Measurements from ENCODE around the gene SLAIN2.

SLAIN2 gene

DNA sequence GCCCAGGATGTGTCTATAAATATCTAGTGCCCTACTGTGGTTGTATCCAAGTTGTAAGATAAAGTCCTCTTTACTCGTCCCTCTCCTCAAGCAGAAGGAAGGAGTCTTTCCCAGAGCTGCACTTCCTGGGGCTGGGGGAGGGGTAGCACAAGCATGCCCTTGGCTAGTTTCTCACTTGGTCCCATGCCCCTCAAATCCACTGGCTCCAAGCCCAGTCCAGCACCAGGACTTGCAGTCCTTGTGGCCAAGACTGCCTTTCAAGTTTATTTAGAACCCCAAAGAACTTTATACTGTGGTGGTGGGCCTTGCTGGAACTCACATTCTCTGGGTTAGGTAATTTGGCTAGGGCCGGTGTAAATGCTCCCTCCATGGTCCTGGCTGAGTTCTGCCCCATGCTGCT lies 98.7 kb downstream of the SLAIN2 start:
- TF ChIP-seq SIN3A (IDR thresholded peaks at IDR 0.05; ENCODE audit: borderline replicate concordance, insufficient read depth, low read length) (no peak), FOXP2 (optimal IDR thresholded peaks at IDR 0.05; ENCODE audit: borderline replicate concordance, extremely low read depth, extremely low read length, insufficient read depth) (no peak), POLR2AphosphoS5 (IDR thresholded peaks at IDR 0.05; ENCODE audit: low read depth, low read length) (no peak), TAF1 (IDR thresholded peaks at IDR 0.05; ENCODE audit: borderline replicate concordance, insufficient read depth, low read length) (no peak)
- TF ChIP-seq, protein P1, sequence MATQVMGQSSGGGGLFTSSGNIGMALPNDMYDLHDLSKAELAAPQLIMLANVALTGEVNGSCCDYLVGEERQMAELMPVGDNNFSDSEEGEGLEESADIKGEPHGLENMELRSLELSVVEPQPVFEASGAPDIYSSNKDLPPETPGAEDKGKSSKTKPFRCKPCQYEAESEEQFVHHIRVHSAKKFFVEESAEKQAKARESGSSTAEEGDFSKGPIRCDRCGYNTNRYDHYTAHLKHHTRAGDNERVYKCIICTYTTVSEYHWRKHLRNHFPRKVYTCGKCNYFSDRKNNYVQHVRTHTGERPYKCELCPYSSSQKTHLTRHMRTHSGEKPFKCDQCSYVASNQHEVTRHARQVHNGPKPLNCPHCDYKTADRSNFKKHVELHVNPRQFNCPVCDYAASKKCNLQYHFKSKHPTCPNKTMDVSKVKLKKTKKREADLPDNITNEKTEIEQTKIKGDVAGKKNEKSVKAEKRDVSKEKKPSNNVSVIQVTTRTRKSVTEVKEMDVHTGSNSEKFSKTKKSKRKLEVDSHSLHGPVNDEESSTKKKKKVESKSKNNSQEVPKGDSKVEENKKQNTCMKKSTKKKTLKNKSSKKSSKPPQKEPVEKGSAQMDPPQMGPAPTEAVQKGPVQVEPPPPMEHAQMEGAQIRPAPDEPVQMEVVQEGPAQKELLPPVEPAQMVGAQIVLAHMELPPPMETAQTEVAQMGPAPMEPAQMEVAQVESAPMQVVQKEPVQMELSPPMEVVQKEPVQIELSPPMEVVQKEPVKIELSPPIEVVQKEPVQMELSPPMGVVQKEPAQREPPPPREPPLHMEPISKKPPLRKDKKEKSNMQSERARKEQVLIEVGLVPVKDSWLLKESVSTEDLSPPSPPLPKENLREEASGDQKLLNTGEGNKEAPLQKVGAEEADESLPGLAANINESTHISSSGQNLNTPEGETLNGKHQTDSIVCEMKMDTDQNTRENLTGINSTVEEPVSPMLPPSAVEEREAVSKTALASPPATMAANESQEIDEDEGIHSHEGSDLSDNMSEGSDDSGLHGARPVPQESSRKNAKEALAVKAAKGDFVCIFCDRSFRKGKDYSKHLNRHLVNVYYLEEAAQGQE (IDR thresholded peaks at IDR 0.05; ENCODE audit: insufficient read depth in 1 of 2, low read depth in 2 of 2, low read length in 2 of 2) = no peak

DNA sequence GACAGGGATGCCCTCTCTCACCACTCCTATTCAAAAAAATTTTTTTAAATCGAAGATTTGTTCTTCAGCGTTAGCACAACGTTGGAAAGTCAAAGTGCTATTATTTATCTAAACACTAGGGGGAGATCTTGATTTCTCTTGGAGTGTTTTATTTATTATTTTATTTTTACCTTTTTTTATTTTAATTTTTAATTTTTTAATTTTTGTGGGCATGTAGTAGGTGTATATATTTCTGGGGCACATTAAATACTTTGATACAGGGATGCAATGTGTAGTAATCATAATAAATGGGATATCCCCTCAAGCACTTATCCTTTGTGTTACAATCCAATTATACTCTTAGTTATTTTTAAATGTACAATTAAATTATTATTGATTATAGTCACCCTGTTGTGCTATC lies 104.4 kb downstream of the SLAIN2 start:
- TF ChIP-seq SIN3A (IDR thresholded peaks at IDR 0.05; ENCODE audit: borderline replicate concordance, insufficient read depth, low read length) (no peak), POLR2AphosphoS5 (IDR thresholded peaks at IDR 0.05; ENCODE audit: low read depth, low read length) (no peak), TAF1 (IDR thresholded peaks at IDR 0.05; ENCODE audit: borderline replicate concordance, insufficient read depth, low read length) (no peak), FOXP2 (optimal IDR thresholded peaks at IDR 0.05; ENCODE audit: borderline replicate concordance, extremely low read depth, extremely low read length, insufficient read depth) (no peak)
- TF ChIP-seq, protein P1 (IDR thresholded peaks at IDR 0.05; ENCODE audit: insufficient read depth in 1 of 2, low read depth in 2 of 2, low read length in 2 of 2) = no peak

DNA sequence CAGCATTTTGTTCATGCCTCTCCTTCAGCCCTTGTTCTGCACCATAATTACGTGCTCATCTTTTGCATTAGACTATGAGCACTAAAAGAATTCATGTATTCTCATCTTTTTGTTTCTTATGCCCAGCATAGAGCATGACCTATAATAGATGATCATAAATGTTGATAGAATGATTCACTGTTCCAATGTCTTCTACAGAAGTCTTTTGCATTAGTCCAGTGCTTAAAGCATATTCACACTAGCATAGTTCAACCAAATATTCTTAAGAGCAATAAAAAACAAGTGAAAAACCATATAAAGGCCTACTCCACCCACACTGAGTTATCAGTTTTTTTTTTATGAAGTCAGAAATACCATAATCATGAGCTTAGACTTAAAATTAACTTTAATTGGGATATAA lies 105.3 kb downstream of the SLAIN2 start:
- TF ChIP-seq TAF1 (IDR thresholded peaks at IDR 0.05; ENCODE audit: borderline replicate concordance, insufficient read depth, low read length) = no peak
- TF ChIP-seq SIN3A (IDR thresholded peaks at IDR 0.05; ENCODE audit: borderline replicate concordance, insufficient read depth, low read length) = no peak
- TF ChIP-seq, protein P1 (IDR thresholded peaks at IDR 0.05; ENCODE audit: insufficient read depth in 1 of 2, low read depth in 2 of 2, low read length in 2 of 2) = no peak
- no peak for TF ChIP-seq POLR2AphosphoS5 (IDR thresholded peaks at IDR 0.05; ENCODE audit: low read depth, low read length)
- TF ChIP-seq FOXP2 (optimal IDR thresholded peaks at IDR 0.05; ENCODE audit: borderline replicate concordance, extremely low read depth, extremely low read length, insufficient read depth) = no peak

DNA sequence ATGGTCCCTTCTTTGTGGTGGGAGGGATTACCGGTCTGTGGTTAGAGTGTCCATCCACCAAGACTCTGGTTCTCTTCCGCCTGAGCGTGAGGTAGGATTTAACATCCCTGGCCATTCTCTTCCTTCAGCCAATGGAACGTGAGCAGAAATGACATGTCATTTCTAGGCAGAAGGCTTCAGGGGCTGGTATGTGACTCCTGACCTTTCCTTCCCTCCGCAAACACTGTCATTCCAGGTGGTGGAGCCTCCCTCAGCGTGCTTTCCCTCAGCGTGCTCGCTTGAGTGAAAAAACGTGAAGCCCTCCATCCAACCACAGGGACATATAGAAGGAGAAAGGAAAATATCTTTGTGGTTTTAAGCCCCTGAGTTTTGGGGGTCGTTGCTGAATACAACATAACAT lies 107.8 kb downstream of the SLAIN2 start:
- no peak for TF ChIP-seq TAF1 (IDR thresholded peaks at IDR 0.05; ENCODE audit: borderline replicate concordance, insufficient read depth, low read length)
- TF ChIP-seq SIN3A (IDR thresholded peaks at IDR 0.05; ENCODE audit: borderline replicate concordance, insufficient read depth, low read length) = no peak
- TF ChIP-seq, protein P1 (IDR thresholded peaks at IDR 0.05; ENCODE audit: insufficient read depth in 1 of 2, low read depth in 2 of 2, low read length in 2 of 2) = no peak
- TF ChIP-seq POLR2AphosphoS5 (IDR thresholded peaks at IDR 0.05; ENCODE audit: low read depth, low read length) = no peak
- no peak for TF ChIP-seq FOXP2 (optimal IDR thresholded peaks at IDR 0.05; ENCODE audit: borderline replicate concordance, extremely low read depth, extremely low read length, insufficient read depth)

DNA sequence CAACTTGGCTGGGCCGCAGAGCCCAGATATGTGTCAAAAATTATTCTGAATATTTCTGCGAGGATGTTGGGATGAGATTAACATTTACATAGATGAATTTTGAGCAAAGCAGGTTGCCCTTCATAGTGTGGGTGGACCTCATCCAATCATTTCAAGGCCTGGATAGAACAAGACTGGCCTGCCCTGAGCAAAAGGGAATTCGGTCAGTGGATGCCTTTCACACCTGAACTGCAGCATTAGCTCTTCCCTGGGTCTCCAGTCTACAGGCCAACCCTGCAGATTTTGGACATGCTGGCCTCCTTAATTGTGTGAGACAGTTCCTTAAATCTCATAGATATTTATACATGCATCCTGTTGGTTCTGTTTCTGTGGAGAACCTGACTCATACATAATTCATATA lies 109.4 kb downstream of the SLAIN2 start:
- TF ChIP-seq, protein P1 (IDR thresholded peaks at IDR 0.05; ENCODE audit: insufficient read depth in 1 of 2, low read depth in 2 of 2, low read length in 2 of 2) = no peak

Data from PFSK-1 (cell line).